ENCODE measurements around the gene QKI. TPM values are rescaled to one million over a fixed set of nuclear protein-coding genes. Genes with fewer than 3 reads are reported as not detected.

QKI gene
- total RNA-seq, 2 donors from 2014 or later: 12.9 to 31.8 TPM

DNA sequence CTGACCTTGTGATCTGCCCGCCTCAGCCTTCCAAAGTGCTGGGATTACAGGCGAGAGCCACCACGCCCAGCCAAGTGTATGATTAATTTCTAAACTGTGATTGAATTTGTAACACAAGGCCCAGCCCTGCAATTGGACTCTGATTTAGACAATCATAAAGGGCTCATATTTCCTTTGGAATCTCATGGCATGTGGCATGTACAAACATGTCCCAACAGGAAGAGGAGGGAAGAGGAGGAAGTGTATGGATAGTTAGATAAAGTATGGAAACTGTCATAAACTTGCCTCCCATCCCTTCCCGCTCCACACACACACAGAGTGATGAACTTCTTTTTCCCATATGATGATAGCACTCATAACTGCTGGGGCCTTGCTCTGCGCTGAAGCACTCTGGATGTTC lies 27.2 kb upstream of the QKI start:
- DNase-seq (peak in 1 of 2 donors; percentile 21), ATAC-seq (peak; percentile 96)
- intact Hi-C loops (cut with DNase I, micrococcal nuclease): no loop called here

DNA sequence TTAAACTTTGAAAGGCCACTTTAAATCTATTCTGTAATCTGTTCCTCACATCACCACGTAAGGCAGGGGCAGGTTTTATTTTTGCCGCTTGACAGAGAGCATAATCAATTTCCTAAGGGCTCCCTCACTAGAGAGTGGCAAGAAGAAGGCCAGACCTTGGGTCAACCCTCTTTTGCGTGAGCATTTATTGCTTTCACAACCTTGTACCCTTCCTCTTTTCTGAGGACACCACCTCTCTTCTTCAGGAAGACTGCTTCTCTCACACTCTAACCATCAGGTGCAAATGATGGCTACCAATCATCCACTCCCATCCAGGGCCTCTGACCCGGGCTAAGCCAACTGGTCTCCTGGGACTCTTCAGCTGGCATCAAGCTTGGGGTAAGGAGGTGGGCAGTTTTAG lies 25.2 kb upstream of the QKI start:
- intact Hi-C loops (cut with DNase I, micrococcal nuclease): no loop called here
- ATAC-seq: no peak
- DNase-seq: no peak

DNA sequence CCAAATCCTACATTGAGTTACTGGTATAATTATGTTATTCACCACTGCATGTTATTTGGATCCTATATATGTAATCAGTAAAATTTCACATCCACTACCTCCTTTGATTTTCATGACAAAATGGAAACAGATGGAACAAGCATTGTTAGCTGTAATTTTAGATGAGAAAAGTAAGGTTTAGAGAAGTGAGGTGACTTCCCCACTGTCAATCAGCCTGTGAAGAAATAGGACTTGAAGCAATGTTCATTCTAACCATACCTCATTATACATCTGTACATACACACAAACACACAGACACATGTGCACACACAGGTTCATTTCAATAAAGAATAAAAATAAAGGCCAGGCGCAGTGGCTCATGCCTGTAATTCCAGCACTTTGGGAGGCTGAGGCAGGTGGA lies 23.7 kb upstream of the QKI start:
- no peak for ATAC-seq
- no peak for DNase-seq
- intact Hi-C loops (cut with DNase I, micrococcal nuclease): no loop called here

DNA sequence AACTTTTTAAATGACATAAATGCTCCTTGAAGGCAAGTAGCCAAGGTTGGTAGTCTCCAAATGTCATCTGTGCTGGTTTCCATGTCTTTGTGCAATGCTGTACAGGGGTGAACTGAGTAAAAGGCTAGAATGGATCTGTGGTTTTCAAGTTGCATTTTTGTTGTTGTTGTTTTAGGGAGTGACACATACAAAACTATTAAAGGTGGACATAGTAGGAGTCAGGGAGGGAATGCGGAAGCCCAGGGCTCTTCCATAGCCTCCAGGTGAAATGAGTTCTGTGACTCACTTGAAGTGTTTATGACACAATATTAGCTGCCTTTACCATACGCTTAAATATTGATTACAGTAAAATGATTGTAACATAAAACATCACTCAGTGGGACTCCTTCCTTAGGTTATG lies 22.5 kb upstream of the QKI start:
- intact Hi-C loops (cut with DNase I, micrococcal nuclease): no loop called here
- no peak for DNase-seq
- ATAC-seq: no peak

DNA sequence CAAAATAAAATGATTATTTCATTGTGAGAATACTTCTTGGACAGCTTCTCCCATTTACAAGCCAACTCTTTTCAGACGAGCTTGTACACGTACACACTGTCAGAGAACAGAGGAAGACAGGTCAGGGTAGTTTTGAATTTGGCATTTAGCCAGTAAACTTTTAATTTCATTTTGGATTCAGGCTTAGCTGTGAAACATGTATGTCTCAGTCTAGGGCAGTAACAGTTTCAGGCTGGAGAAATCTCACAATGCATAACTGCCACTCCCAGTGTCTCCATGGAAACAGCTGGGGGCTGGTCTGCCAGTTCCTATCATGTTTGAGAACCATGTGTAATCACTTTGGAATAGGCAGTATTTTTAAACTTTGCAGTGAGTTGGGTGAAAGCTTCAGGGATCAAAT lies 22.0 kb upstream of the QKI start:
- no peak for ATAC-seq
- intact Hi-C loops (cut with DNase I, micrococcal nuclease): no loop called here
- no peak for DNase-seq

DNA sequence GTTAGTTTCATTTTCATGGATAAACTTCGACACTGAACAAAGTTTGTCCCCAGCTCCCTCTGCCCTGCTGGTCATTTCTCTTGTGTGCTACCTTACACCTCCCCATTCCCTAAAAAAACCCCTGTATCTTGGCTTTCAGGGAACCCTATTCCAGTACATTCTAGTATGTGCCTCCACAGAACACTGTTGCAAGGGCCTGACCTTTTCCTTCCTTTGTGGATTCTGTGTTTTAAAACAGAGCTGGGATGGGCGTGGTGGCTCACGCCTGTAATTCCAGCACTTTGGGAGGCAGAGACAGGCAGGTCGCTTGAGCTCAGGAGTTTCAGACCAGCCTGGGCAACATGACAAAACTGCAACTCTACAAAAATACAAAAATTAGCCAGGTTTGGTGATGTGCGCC lies 20.6 kb upstream of the QKI start:
- intact Hi-C loops (cut with DNase I, micrococcal nuclease): no loop called here
- DNase-seq: no peak

DNA sequence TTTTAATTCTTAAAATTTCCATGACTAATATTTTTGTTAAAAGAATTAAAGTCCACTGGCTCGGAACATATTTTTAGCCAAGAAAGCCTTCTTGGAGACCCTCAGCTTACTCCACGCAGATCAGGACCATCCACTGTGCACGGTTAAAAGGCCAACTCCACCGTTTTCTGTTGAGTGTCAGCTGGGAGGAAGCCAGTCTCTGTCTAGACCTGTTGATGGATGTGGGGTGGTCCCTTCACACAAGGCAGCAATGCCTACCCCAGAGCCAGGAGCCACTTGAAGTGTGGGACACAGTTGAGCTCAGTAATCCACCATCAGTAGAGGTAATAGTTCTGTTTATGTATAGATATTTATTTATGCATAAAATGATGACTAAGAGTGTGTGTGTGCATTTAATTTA lies 19.9 kb upstream of the QKI start:
- intact Hi-C loops (cut with DNase I, micrococcal nuclease): no loop called here
- ATAC-seq (no peak), DNase-seq (no peak)

More for the DNA sequence above, 20.6 kb upstream of the QKI start:
- no peak for ATAC-seq

DNA sequence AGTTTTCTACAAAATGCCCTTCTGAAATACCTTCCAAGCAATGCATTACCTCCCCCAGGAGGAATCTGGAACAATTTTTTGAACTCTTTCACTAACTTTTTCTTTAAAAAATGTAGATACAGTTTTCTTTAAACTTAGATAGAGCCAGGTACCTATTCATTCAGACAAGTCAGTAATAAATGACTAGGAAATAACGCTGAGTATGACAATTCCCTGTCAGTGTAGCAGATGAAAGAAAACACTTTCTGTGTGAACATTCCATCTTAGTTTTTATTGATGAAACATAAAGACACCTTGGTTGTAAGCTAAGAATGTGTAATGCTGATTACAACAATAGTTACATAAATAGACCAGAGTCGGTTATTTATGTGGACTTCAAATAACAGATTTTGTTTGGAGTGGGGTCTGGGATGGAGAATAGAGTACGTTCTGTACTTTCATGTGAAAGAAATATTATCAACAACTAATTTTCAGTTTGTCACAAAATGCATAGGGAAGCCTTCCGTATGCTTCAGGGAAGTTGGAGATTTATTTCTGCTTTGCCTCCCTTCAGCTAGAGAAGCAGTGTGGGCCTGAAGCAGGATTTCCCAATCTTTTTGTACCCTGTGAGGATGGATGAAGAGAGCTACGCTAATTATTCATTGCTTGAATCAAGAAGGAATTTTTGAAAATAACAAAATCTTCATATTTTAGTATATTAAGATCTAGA lies 19.2 kb upstream of the QKI start:
- DNase-seq (no peak), ATAC-seq (no peak)
- intact Hi-C loops (cut with DNase I, micrococcal nuclease): no loop called here

DNA sequence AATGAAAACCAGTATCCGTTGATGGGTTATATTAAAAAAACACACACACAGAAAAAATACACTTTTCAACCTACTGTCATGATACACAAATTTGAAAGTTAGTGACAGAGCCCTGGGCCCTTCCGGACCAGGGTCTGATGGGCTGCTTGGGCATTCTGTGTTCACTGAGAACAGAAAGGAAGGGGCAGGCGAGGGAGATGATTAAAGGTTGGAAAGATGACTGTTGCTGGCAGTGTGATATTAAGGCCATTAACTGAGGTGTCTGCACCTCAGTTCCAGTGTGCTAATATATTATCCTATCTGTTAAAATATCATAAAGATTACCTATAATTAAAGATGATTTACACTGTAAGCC lies 18.7 kb upstream of the QKI start:
- ATAC-seq (no peak), DNase-seq (no peak)
- intact Hi-C loops (cut with DNase I, micrococcal nuclease): no loop called here

DNA sequence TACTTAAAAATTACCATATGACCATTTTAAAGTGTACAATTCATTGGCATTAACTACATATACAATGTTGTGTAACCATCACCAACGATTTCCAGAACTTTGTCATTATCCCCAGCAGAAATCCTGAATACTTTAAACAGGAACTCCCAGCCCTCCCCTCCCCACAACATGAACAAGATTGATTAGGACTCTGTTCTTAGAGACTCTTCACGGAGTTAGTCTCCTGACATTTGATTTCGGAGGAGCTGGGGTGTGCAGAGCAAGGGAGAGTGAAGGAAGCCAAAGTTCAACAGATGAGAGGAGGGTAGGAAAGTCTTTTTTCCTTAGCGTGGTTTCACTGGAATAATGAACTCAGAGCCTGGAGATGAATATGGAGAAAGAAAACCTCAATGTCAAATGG lies 17.2 kb upstream of the QKI start:
- intact Hi-C loops (cut with DNase I, micrococcal nuclease): no loop called here

DNA sequence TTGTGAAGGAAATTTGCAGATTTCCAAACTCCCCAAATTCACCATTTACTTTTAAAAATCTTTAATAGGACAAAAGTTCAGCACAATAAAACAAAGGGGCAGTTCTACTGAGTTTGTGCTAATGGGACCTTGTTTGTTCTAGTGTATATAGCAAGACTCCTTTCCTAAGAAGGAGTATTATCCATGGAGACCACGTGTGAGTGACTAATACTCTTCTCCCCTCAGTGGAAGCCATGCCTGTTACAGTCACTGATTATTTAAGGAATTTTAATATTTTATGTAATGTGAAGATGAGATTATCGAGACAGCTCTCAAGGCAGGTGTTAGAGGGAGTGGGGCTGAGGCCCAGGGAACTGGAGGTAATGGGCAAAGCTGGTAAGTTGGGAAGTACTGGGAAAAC lies 16.4 kb upstream of the QKI start:
- no peak for DNase-seq
- ATAC-seq: no peak
- intact Hi-C loops (cut with DNase I, micrococcal nuclease): no loop called here

More for the DNA sequence above, 17.2 kb upstream of the QKI start:
- no peak for ATAC-seq
- no peak for DNase-seq

DNA sequence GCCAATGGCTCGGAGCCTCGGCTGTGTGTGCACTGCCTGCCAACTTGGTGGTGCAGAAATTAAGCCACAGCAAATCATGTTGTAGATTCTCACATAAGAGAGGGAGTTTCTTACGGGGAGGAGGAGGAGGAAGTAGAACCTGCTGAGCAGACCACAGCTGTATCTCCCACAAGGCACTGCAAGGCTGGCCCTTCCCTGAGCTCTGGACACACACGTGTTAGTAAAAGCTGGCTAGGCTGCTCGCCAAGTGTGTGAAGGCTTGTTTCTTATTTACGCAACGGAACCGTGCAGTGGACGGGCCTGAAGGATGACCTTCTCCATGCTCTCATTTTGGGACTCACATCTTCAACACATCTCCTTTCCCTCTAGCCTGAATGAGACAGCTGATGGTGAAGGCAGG lies 15.7 kb upstream of the QKI start:
- ATAC-seq (peak; percentile 18), DNase-seq (peak; percentile 28 to 49)
- intact Hi-C loops (cut with DNase I, micrococcal nuclease): no loop called here

DNA sequence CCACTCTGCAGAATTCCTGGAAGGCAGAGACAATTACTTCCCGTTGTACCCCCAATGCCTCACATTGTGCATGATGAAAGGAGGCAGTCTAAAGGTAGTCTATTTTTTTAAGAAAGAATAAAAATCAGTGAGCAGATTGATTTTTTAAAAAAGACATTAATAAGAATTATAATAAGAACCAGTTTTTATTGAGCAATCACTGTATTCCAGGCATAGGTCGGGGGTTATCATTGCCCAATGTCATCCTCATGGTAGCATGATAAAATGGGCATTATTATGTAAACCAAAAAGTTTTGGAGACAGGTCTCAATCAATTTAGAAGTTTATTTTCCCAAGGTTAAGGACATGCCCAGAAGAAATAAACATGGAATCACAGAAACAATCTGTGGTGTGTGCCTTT lies 14.0 kb upstream of the QKI start:
- no peak for DNase-seq
- ATAC-seq: no peak
- intact Hi-C loops (cut with DNase I, micrococcal nuclease): no loop called here

DNA sequence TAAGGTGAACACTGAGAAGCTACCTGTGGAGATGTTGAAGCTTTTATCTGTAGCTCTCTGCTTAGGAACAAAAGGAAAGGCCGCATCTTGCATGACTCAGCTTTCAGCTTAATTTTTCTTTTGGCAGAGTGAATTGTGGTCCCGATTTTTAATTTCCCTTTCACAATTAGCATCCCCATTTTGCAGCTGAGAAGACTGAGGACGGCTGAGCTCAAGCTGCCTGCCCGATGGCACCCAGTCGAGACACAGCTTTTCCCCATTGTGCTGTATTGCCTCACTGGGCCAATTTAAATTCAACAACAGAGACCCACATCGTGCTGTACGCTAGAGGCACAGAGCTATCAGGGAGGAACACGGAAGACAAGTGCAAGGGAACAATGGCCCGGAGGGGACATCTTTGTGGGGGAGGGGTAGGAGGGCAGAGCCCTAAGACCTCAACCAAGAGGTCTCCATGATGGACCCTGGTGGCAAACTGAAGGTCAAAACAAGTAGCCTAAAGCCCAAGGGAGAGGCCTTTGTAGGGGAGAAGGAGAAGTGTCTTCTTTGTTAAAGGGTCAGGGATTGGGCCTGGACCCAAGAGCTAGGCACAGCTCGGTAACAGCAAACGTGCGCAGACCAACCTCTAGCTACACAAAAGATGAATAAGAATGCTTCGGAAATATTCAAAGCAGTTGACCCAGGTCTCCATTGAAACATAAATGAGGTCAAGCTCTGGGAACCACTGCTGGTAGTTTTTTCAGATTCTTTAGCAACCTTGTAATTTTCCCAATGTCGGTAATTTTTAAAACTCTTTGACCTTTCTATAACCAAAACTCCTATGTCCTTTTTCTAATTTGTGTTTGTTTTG lies 13.3 kb upstream of the QKI start:
- intact Hi-C loops (cut with DNase I, micrococcal nuclease): no loop called here
- ATAC-seq: no peak

DNA sequence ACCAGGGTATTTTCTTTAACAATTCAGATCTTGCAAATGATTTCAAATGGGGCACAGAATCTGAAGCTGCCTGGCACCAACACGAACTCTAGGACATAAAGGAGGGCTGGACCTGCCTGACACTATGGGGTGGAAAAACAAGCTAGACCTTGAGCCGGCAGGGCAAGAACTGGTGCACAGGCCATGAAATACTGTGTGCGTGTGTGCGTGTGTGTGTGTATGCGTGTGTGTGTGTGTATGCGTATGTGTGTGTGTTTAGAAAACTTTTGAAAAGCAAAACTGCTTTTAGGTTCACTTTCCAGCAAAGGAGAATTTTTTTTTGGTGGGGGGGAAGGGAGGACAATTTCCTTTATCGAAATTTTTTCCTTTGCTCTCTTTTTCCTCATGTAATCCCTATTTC lies 11.9 kb upstream of the QKI start:
- ATAC-seq (no peak), DNase-seq (no peak)
- intact Hi-C loops (cut with DNase I, micrococcal nuclease): no loop called here

More for the DNA sequence above, 13.3 kb upstream of the QKI start:
- DNase-seq: no peak

DNA sequence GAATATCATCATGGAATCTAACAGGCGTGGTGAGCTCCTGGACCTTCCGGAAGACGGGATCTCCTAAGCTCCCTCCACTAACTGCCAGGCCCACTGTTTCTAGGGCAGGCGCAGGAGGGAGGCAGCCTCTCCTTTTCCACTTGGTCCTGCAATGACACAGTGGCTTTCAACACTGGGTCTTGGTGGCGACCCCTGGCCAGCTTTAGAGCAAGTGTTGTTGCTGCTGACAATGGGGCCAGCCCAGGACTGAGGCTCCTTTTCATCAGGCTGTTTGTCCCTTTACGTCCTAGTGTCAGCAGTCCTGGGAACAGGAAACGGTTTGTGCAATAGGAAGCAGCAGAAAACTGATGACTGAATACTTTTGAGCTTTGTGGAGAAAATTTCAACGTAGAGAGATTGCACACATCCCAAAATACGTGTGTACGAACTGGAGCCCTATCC lies 9.7 kb upstream of the QKI start:
- DNase-seq (no peak), ATAC-seq (peak; percentile 24)
- intact Hi-C loops (cut with DNase I, micrococcal nuclease): no loop called here

DNA sequence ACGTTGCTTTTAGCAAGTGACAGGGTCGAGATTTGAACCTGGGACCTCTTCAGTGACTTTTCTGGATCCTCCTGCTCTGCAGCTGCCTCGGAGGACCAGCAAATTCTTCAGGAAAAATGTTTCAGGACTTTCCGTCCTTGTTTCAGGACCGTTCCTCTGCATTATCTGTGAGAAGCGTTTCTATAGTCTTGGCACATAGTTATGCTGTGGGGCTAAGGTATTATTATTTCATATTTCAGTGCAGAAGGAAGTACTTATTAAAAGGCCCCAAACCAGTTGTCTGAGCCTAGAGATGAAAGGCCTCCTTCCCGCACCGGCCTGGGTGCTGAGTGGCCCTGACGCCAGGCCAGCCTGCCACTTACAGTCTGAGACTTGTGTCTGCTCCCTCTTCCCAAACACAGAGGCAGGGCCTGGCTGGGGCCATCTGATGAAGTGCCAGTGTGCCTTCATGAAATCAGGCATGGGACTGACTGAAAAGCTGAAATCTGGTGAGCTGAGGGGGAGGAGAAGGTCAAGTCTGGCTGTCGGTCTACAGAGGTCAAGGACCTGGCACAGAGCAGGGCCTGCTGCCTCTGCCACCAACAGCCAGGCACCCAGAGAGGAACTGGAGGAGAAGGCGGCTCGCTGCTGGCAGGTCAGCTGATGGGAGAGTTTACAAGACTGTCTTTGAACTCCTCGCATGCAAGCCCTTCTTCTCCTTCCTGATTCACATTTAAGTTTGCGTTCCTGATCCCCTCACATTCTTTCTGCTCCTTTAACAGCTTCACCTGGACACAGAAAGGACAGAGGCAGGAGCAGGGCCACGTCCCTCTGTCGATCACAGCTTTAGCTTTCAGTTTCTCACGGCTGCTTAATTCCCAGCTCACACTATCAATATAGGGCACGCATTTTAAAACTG lies 8.9 kb upstream of the QKI start:
- DNase-seq (peak; percentile 49 to 61), ATAC-seq (peak; percentile 41)
- intact Hi-C loops (cut with DNase I, micrococcal nuclease): no loop called here

DNA sequence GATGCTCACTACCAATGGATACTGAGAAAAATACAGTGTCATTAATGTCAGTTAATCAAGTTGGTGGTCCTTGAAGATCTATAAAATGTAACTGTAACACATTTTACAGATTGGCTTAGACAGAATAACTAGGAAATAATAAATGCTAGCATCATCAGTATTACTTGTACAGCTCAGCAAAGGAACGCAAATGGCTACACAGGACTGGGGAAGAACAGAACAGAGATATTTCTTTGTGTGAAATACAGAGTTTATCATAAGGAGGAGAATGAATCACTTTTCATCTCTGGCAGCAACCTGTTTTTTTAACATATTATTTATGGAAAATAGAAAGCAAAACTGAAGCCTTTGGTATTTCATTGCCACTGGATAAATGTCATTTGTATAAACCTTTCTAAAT lies 8.2 kb upstream of the QKI start:
- no peak for ATAC-seq
- intact Hi-C loops (cut with DNase I, micrococcal nuclease): no loop called here
- DNase-seq: no peak

DNA sequence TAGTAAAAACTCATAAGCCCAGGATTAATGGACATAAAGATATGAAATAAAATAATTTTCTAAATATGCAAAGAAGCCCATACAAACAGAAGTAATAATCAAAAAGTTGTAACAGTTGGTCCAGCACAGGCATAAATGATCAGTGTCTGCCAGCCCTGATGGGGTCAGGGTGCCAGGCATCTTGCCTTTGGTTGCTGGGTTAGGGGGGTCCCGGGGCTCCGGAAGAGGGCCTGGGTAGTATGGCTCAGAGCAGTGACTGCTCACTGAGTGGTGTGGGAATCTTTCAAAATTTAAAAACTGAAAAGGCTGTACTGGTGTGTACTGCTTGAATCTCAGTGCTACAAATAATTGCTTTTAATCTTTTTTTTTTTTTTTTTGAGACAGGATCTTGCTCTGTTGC lies 7.7 kb upstream of the QKI start:
- ATAC-seq (no peak), DNase-seq (no peak)
- intact Hi-C loops (cut with DNase I, micrococcal nuclease): no loop called here
